ENCODE data around the gene CDH4. TPM values are rescaled to one million over a fixed set of nuclear protein-coding genes. Genes with fewer than 3 reads are reported as not detected.

Gene CDH4
- total and polyA plus RNA-seq, 2 of the 8 experiments (the other 6 are each of a cell fraction or from before 2014, with no cell fraction given): 4.3 to 7.9 TPM

DNA sequence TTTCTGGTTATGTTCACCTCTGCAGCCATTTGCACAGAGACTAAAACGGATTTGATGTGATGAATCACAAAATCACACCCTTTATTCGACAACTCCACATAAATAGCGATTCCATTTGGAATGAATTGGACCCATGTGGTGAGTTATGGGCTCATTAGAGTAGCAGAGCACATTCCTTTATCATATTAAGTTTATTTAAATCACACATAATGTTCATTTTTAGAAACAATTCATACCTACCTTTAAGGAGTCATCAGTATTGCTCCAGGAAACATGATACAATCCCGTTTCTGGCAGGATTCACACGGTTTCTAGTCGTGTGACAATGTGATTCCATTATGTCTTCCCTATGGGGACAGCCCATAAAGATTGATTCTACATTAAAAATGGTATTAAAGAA lies 303.5 kb downstream of the CDH4 start (continued):
- TF ChIP-seq SP1 (IDR thresholded peaks at IDR 0.05; ENCODE audit: low read depth, low read length) (no peak), RBBP5 (IDR thresholded peaks at IDR 0.05; ENCODE audit: borderline replicate concordance, low read depth, low read length) (no peak), TEAD4 (IDR thresholded peaks at IDR 0.05; ENCODE audit: low read depth, low read length) (no peak), SIX5 (IDR thresholded peaks at IDR 0.05; ENCODE audit: low read depth, low read length) (no peak), SUZ12 (IDR thresholded peaks at IDR 0.05; ENCODE audit: low read length) (no peak)

Data from H1 (cell line).